ENCODE results near the gene ZSWIM3. TPM values are rescaled to one million over a fixed set of nuclear protein-coding genes. Genes with fewer than 3 reads are reported as not detected.

The ZSWIM3 gene
- total and polyA plus RNA-seq, 2 of the 13 experiments (the other 11 are each of a cell fraction or from before 2014, with no cell fraction given): 5.2 to 5.8 TPM

DNA sequence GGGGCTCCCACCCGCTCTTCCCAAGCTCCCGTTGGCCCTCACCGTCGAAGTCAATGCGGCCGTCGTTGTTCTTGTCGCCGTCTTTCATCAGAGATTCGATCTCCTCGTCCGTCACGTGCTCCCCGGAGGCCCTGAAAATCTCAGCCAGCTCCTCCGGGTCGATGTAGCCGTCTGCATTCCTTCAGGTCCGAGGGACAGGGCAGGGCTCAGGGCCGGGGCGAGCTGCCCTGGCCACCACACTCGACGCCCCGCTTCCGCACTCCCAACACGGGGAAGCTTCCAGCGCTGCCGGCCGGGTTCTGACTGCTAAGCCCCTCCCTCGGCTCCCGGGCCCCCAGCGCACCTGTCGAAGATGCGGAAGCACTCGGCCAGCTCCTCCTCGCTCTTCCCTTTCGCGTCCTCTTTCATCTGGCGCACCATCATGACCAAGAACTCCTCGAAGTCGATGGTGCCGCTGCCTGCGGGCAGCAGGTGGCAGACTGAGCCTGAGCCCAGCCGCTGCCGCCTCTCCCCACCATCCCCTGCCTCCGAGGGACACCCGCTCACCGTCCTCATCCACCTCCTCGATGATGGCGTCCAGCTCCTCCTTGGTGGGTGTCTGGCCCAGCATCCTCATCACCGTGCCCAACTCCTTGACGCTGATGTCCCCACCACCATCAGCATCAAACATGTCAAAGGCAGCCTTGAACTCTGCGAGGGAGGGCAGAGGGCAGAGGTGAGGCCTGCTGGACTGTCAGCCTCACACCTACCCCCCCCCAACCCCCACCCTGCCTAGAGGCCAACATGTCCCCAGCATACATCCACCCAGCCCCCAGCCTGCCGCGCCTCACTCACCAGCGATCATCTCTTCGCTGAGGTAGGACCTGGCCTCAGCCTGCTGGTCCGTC lies 33.2 kb upstream of the ZSWIM3 start (continued):
- TF ChIP-seq, protein P1, sequence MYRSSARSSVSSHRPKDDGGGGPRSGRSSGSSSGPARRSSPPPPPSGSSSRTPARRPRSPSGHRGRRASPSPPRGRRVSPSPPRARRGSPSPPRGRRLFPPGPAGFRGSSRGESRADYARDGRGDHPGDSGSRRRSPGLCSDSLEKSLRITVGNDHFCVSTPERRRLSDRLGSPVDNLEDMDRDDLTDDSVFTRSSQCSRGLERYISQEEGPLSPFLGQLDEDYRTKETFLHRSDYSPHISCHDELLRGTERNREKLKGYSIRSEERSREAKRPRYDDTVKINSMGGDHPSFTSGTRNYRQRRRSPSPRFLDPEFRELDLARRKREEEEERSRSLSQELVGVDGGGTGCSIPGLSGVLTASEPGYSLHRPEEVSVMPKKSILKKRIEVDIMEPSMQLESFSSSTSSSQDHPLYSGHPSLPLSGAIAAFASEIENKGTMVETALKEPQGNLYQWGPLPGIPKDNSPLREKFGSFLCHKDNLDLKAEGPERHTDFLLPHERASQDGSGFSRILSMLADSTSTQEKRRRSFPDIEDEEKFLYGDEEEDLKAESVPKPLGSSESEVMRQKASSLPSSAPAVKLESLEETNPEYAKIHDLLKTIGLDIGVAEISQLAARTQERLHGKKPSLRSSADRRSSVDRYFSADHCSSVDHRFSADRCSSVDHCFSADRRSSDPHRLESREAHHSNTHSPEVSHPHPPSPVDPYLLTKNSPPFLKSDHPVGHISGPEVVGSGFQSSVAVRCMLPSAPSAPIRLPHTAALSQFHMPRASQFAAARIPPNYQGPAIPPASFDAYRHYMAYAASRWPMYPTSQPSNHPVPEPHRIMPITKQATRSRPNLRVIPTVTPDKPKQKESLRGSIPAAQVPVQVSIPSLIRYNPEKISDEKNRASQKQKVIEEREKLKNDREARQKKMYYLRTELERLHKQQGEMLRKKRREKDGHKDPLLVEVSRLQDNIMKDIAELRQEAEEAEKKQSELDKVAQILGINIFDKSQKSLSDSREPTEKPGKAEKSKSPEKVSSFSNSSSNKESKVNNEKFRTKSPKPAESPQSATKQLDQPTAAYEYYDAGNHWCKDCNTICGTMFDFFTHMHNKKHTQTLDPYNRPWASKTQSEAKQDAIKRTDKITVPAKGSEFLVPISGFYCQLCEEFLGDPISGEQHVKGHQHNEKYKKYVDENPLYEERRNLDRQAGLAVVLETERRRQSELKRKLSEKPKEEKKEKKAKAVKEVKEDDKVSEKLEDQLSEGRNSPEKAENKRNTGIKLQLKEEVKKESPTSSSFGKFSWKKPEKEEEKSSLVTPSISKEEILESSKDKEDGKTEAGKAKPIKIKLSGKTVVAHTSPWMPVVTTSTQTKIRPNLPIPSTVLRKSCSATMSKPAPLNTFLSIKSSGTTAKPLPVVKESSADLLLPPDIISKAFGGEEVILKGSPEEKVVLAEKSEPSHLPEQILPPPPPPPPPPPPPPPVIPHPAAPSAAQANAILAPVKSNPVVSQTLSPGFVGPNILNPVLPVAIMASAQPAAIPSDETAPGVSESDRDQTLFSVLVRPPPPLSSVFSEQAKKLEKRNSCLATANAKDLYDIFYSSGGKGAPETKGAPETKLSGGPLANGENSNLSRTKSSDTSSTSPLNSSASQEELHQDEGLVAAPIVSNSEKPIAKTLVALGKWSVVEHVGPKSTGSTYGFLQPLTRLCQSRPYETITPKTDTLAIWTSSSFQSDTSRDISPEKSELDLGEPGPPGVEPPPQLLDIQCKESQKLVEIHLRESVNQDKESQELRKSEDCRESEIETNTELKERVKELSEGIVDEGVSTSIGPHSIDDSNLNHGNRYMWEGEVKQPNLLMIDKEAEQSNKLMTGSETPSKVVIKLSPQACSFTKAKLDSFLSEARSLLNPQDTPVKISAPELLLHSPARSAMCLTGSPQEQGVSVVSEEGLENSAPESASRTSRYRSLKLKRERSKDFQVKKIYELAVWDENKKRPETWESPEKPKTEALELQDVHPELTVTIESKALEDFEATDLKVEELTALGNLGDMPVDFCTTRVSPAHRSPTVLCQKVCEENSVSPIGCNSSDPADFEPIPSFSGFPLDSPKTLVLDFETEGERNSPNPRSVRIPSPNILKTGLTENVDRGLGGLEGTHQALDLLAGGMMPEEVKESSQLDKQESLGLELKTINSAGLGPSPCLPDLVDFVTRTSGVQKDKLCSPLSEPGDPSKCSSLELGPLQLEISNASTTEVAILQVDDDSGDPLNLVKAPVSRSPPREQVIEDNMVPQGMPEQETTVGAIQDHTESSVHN (CRISPR knock-in tag; IDR thresholded peaks at IDR 0.05): no peak
- TF ChIP-seq MATR3 (CRISPR knock-in tag; IDR thresholded peaks at IDR 0.05) (no peak), GABPB1 (CRISPR knock-in tag; IDR thresholded peaks at IDR 0.05) (peak; percentile 56; the same call in 1 of the 2 replicates), ADNP (CRISPR knock-in tag; IDR thresholded peaks at IDR 0.05) (no peak), ZSCAN22 (CRISPR knock-in tag; IDR thresholded peaks at IDR 0.05) (no peak), RBFOX2 (IDR thresholded peaks at IDR 0.05; ENCODE audit: low read depth, low read length) (no peak), ZNF891 (CRISPR knock-in tag; IDR thresholded peaks at IDR 0.05) (peak; percentile 55; the same call in 1 of the 2 replicates), PTBP1 (IDR thresholded peaks at IDR 0.05; ENCODE audit: low read depth, low read length, poor library complexity, severe bottlenecking) (peak; percentile 24), POGZ (CRISPR knock-in tag; IDR thresholded peaks at IDR 0.05) (0 out of 2 replicates have a peak, but pooled peaks have one; percentile 12), ZNF792 (CRISPR knock-in tag; IDR thresholded peaks at IDR 0.05) (0 out of 2 replicates have a peak, but pooled peaks have one; percentile 52), ZNF430 (CRISPR knock-in tag; IDR thresholded peaks at IDR 0.05) (no peak), ZSCAN20 (CRISPR knock-in tag; IDR thresholded peaks at IDR 0.05; ENCODE audit: borderline replicate concordance) (no peak)
- TF ChIP-seq, protein P2, sequence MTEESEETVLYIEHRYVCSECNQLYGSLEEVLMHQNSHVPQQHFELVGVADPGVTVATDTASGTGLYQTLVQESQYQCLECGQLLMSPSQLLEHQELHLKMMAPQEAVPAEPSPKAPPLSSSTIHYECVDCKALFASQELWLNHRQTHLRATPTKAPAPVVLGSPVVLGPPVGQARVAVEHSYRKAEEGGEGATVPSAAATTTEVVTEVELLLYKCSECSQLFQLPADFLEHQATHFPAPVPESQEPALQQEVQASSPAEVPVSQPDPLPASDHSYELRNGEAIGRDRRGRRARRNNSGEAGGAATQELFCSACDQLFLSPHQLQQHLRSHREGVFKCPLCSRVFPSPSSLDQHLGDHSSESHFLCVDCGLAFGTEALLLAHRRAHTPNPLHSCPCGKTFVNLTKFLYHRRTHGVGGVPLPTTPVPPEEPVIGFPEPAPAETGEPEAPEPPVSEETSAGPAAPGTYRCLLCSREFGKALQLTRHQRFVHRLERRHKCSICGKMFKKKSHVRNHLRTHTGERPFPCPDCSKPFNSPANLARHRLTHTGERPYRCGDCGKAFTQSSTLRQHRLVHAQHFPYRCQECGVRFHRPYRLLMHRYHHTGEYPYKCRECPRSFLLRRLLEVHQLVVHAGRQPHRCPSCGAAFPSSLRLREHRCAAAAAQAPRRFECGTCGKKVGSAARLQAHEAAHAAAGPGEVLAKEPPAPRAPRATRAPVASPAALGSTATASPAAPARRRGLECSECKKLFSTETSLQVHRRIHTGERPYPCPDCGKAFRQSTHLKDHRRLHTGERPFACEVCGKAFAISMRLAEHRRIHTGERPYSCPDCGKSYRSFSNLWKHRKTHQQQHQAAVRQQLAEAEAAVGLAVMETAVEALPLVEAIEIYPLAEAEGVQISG (CRISPR knock-in tag; IDR thresholded peaks at IDR 0.05): no peak
- TF ChIP-seq, protein P3, sequence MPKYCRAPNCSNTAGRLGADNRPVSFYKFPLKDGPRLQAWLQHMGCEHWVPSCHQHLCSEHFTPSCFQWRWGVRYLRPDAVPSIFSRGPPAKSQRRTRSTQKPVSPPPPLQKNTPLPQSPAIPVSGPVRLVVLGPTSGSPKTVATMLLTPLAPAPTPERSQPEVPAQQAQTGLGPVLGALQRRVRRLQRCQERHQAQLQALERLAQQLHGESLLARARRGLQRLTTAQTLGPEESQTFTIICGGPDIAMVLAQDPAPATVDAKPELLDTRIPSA (CRISPR knock-in tag; IDR thresholded peaks at IDR 0.05; ENCODE audit: borderline replicate concordance): 0 out of 2 replicates have a peak, but pooled peaks have one; percentile 55
- TF ChIP-seq, protein P4, sequence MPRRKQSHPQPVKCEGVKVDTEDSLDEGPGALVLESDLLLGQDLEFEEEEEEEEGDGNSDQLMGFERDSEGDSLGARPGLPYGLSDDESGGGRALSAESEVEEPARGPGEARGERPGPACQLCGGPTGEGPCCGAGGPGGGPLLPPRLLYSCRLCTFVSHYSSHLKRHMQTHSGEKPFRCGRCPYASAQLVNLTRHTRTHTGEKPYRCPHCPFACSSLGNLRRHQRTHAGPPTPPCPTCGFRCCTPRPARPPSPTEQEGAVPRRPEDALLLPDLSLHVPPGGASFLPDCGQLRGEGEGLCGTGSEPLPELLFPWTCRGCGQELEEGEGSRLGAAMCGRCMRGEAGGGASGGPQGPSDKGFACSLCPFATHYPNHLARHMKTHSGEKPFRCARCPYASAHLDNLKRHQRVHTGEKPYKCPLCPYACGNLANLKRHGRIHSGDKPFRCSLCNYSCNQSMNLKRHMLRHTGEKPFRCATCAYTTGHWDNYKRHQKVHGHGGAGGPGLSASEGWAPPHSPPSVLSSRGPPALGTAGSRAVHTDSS (CRISPR knock-in tag; conservative IDR thresholded peaks at IDR 0.05): no peak

Measured in HepG2 (cell line).